Left renal pelvis (tissue), 4 donors: Measurements from ENCODE around the gene CCDC182. TPM values are rescaled to one million over a fixed set of nuclear protein-coding genes. Genes with fewer than 3 reads are reported as not detected.
A peak's percentile ranks its signal among the peaks of the same experiment; 100 is the strongest.

Source experiments
- DNase-seq, 4 donors: peaks; one replicate each; pipeline ENCODE4 v3.0.0-alpha.2; 2013; ENCODE audit warnings: low read depth in 4 of 4, low spot score in 3 of 4
- polyA plus RNA-seq, 4 donors: library from polyadenylated mRNA; unstranded; fragments of 120-200 nt; gene quantifications; one replicate each; pipeline ENCODE4 v1.2.1, GENCODE V29; 2013; ENCODE audit not compliant: insufficient read length in 4 of 4

The CCDC182 gene
- polyA plus RNA-seq, 4 donors = not detected

DNA sequence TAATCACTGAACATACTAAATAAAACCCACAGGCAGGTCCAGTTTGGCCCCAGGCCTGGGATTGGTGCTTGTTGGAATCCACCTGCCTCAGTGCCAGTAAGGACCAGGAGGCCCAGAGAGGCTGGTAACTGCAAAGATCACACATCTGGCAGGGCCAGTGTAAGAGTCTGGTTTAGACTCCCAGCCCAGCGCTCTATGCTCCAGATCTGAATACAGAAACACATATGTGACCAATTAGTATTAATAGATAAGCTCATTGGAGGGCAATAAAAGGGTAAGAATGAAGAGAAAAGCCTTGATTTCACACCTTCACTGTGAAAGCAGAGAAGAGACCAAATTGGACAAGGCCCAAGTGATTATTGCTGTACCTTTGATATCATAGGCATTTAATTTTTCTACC lies 13.6 kb upstream of the CCDC182 start:
- no peak for DNase-seq

DNA sequence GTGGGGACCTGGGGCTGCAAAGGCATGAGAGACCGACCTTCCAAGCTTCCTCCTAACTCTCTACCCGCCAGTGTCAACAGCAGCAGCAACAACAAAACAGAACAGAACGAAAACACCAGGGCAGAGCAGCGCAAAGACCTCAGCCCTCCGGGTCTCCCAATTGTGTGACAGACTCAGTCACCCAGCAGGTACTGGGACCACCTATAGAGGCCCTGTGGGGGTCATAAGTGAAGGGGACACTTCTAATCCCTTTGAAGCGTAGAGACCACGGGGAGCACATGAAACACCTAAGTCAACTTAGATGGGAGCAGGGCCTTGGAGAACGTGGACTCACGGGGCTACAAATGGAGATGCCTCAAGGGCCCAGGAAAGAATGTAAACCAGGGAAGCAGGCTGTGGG lies 12.6 kb upstream of the CCDC182 start:
- DNase-seq = no peak

DNA sequence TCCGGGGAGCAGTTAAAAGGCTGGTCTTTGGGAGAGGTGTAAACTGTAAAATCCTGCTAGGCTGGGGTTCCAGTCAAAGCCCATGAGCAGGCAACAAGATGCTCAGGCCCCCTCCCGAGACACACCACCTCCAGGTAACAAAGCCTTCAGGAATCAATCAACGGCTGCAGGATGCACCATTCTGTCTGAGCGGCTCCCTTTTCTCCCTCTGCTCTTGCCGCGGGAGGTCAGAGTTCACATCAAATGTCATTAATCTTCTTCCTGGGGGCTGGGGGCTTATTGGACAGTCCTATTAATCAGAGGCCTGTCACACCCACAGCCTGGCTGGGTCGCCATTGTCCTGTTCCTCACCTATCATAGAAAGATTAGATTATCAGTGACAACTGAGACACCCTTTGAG lies 11.9 kb upstream of the CCDC182 start:
- no peak for DNase-seq

DNA sequence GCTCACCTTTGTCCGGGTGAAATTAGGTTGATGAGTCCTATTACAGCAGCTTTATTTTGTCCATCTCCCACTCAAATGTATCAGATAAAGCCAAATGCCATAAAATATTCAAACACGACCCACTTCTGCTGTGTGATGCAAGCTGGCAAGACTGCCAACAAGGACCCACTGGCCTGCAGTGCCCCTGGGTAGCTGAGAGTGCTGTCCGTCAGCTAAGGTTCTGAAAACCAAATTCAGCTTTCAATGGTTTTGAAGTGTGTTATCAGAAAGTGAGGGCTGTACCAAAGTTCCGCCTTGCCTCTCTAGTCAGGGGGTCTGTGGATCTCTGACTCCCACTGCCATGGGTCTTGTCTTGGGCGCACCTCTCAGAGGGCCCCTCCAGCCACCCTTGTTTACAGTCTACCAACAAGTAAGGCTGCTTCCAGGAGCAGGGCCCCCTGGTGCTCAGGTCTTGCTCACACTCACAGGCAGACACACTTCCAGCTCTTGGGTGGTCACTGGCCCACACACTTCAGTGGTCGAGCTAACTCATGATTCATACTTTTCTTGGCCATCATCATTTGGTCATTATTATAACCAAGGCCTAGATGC lies 10.5 kb upstream of the CCDC182 start:
- no peak for DNase-seq

DNA sequence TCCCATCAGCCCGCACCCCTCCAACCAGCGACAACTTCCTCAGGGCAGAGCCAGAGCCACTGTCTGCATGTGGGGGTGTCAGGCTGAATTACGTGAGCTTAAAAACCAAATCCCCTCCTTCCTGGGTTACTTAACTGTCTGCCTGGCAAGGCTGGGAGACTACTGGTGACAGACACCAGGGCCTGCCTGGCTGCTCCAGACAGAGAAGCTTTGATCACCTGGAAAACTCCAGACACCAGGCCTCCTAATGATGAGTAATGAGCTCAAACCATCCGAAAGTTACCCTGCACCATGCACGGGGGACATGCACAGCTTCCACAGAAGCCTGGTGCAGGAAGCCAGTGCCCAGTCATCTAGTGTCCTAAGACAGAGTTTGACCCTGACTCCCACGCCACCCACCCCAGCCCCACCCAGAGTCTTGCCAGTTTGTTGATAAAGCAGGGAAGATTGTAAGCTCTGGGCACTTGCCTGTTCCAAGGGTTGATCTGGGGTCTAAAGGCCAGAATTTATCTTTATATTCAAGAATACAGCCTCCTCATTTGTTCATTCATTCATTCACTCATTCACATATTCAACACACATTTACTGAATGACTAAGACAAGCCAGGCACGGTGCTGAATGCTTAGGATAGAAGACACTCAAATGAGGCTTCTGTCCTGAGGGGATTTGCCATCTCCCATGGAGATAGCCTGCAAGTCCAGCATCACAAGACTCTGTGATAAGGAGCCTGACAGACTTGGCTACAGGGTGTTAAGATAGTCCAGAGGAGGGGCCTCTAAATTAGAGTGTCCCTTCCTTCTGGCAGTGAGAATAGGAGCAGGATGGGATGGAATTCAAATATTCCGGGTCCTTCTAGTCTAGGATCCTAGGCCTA lies 7.2 kb upstream of the CCDC182 start:
- DNase-seq = no peak

DNA sequence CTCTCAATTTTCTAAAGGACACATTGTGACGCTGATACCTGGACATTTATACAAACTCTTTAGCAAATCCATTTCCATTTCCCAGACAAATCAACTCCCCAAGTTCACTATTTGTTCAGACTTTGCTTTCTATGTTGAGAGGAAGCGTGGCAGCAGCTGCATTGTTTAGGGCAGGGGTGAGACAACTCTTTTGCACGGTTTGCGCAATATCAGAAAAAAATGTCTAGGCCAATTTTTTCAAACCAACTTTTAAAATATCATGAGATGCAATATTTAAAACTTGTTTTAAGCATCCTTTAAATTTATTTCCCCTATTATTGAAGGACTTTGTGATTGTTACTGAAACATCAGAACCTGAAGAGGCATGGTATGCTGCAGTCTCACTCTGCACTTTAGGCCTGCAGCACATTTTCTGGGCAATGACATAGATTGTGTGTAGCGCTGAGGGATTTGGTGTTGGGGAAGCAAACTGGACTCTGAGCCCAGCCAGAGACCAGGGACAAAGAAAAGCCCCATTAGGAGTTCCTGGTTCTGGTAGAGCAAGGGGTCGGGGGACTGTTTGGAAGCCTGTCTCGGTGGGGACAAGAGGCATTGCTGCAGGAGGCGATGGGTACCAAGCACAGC lies 6.4 kb upstream of the CCDC182 start:
- no peak for DNase-seq

DNA sequence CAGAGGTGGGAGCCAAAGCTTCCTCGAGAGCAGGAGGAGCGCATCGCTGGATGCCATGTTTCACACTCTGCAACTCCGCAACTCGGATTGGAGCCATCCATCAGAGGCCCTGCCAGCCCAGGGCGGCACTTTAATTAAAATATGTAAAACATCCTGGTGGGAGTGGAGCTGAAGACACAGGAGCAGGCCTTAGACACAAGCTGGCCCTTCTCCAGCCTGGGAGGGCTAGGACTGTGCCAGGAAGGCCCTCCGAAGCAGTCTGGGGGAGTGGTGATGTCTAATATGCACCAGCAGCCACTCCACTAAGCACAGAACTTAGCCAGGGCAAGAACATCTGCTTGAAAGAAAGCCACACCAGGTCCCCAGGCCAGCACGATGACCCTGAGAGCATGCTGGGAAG lies 5.8 kb upstream of the CCDC182 start:
- DNase-seq = peak in 1 of 4 donors; percentile 32

DNA sequence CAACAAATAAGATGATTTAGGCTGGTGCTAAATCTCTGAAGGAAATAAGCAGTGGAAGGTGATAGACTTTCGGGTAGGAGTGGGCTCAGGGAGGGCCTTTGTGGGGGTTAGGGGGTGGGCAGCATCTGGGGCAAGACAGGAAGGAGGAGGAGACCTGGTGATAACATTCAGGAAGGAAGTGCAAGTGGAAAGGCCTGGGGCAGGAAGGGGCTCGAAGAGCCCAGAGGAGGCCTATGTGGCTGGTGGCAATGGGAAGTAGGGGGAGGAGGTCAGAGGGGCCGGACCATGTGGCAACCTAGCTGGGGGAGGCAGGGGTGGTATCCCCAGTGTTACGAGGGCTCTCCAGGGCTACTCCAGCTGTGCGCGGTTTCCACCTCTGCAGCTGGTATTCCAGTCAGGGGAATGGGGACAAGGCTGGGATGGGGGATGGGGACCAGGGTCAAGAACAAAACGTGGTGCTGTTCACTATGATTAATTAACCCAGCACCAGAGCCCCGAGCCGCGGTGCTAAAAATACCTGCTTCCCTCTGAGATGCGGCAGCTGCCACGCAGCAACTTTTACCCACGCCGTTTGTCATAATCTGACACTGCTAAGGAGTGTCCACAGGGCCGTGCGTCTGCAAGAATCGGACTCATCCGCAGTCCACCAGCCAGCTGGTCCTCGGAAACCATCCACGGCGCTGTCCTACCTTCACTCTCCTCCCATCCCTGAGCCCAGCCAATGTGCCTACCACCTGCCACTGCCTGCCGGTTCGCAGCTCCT lies 5.2 kb upstream of the CCDC182 start:
- no peak for DNase-seq

DNA sequence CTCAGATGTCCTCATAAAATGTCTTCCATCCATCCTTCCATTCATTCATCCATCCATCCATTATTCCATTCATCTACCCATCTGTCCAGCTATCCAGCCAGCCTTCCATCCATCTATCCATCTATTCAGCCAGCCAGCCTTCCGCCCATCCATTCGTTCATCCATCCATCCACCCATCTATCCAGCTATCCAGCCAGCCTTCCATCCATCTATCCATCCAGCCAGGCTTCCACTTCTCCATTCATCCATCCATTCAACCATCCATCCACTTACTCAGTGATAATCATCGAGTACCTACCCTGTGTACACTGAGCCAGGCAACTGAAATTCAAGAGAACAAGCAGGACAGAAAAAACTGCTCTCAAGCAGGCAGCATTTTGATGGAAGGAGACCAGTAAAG lies 4.6 kb upstream of the CCDC182 start:
- no peak for DNase-seq

DNA sequence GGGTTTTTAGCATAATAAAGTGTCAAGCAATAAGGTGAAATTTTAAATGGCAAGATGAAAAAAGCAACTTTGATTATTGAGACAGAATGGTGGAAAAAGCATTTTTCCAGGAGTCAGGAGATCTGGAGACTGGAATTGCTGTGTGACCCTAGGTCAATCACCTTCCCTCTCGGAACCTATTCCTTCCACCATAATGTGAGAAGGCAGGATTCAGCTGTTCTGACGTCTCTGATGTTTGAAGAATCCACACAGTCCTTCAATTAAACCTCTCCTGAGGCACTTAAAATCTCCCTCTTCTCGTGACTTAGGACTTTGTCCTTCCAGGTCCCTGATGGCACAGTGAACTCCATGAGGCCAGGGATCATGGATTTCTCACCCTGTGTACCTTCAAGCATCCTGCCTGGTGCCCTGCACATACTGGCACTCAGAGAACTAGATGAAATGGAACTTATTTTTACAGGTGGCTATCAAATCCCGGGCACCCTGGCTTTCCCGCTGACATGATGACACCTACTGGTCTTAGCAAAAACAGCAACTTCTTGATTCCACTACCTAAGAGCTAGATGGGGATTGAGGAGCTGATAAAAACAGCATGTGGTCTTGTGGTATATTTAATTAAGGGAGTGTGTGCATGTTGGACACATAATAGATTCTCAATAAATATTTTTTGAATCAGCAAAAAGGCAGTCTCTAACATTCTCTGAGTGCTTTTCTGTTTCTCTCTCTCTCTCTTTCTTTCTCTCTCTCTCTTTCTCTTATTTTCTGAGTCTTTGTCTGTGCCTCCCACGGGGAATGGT lies 2.3 kb upstream of the CCDC182 start:
- DNase-seq = peak in 1 of 4 donors; percentile 41

DNA sequence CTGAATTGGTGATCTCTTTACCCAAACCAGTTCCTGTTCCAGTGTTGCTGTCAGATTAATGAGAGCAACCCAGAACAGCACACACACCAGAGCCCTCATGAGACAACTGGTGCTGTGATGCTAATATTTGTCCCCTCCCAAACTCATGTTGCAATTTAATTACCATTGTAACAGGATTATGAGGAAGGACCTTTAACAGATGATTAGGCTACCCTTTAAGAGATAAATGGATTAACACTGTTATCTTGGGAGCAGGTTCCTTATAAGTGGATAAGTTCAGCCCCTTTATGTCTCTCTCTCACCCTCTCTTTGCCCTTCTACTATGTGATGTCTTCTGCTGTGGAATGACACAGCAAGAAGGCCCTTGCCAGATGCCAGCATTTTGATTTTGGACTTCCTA lies 1.1 kb upstream of the CCDC182 start:
- no peak for DNase-seq

DNA sequence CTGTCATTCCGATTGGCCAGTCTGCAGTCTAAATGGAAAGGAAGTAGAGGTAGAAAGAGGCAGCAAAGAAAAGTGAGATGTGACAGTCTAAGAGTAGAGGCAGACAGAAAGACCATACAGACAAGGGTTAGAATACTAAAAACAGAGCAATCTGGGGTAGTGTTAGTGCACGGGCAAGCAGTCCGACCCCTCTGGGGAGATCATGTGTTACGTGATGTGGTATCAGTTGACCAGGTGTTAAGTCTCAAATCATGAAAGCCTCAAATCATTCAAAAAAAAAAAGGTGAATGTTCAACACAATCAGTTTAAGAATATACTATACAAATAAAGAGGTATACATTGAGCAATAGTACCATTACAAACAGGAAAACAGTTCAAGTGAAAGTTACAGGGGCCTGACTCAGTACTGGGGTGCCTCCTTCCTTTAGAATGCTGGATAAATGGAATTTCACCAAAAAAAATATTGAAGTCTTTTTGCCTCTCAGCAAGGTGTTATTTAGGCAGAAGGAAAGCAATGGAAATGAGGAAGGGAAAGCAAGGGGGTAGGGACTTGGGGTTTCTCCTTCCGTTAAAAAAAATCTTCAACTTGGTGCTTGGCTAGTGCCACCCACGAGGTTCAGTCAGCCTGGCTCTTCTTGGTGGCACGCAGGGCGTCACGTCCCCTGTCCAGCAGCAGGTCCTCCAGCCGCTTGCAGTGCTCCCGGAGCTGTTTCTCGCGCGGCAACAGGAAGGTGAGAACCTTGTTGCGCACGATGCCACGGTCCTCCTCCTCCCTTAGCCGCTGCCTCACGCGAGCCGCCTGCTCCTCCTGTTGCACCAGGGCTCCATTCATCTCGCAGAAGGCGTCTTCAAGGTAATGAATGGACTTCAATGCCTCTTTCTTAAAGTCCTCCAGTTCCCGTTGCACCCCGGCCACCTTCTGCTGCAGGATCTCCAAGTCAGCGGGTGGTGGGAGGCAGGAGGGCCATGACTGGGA lies 616 bp downstream of the CCDC182 start:
- no peak for DNase-seq

DNA sequence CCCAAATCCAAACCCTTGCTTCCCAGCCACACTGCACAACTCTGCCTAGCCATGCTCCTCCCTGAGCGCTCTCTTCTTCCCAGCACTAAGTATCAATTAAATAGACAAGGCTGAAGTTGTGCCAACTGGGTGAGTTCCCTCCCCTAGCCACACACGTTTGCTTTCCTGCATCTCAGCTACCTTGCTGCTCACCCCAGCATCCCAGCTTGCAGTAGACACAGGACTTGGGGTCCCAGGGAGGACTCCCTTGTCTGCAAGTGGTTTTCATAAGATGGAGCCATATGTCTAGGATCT lies 4.9 kb downstream of the CCDC182 start:
- DNase-seq = no peak

DNA sequence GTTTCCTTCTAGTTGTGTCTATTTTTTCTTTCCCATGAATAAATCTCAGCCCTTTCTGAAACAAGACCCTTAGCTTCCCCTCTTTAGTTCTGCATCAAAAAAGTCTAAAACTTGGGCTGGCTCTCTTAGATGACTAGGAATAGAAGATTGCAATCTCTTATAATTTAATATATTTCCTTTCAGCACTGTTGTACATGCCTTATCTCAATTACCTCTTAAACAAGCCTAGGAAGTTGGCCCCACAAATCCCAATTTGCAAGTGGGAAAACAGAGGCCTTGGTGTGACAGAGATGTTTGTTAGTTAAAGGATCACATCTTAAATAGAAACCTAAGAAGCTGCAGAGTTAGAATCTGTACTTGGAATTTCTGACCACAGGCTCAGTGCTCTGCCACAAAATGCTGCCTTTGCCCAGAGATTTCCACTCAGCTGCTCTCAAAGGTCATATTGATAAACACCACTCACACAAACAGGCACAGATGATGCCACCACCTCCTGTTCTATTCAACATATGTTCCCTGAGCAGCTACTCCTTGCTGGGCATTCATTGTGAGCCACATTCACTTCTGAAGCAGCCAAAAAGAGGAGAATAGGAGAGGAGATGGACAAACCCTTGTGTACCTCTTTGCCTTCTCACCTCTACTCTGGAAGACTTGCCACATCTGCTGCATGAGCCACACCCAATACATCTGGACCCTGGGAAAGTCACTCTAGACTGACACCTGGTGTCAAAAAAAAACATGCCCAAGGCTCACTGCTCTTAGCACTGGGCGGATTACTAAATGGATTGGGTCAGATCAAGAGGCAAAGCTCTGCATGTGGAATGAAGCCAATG lies 5.5 kb downstream of the CCDC182 start:
- no peak for DNase-seq

DNA sequence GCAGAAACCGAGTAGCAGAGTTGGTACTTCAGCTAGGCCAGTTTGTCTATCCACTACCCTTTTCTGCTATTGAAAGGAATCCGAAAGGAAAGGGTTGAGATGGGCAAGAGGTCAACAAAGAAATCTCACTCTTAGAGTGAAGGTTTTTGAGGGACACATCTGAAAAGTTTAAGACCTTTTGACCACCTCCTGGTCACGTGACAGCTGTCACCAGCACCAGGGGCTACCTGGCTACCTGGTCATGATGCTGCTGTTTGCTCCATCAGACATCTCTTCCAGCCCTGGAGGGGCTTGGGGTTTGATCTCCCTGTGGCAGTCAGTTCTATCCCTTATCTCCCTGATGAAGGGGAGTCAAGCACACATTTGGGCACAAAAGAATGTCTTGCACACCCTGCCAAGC lies 7.6 kb downstream of the CCDC182 start:
- DNase-seq = no peak

DNA sequence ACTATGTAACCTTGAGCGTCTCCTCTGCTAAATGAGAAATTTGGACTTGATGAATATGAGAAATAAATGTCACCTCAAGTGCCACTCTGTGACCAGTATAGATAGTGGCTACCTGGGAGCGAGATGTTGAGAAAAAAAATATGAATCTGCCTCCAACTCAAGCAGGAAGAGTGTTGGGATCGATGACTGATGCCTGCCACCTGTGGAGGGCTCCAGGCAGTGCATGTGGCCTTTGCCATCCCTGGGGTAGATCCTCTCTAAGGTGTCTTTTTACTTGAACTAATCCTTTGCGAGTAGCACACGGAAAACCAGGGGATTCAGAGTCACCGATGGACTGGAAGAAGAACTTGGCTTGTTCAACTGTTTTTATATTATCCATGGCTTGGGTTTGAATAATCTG lies 9.4 kb downstream of the CCDC182 start:
- DNase-seq = no peak

DNA sequence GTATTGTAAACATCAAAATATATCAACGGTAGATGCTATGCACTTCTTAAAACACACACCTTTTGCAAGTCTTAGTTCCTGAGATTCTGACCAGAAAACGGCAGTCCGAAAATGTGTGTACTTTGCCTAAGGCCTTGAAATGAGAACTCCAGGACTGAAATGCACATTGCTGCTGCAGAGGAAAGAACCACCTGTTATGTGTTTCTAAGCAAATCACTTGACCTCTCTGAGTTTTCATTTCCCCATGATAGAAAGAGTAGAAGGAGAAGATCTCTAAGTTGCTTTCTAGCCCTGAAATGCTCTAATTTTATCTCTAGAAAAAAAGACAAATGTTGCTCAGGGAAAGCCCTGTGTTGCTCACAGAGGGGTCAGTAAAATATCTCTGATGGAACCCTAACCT lies 9.9 kb downstream of the CCDC182 start:
- no peak for DNase-seq

DNA sequence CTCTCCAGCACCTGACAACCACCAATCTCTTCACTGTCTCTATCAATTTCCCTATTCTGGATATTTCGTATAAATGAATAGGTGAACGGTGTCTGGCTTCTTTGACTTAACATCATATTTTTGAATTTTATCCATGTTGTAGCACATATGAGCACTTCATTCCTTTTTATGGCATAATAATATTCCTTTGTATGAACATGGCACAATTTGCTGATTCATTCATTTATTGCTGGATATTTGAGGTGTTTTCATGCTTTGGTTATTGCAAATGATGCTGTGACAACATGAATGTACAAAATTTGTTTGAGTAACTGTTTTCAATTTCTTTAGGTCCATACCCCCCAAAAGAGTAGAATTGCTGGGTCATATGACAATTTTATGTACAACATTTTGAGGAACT lies 12.0 kb downstream of the CCDC182 start:
- no peak for DNase-seq

DNA sequence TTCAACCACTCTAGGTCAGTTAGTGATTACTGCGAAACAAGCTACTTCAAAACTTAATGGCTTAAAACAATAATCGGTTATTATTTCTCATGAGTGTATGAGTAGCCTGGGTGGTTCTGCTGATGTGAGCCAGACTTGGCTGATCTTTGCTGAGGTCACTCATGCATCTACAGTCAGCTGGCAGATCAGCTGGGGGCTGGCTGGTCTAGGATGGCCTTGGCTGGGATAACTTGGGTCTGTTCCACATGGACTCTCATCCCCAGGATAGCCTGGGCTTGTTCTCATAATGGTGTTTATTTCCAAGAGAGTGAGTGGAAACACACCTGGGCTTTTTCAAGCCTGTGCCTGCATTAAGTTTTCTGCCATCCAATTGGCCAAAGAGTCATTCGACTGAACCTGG lies 13.0 kb downstream of the CCDC182 start:
- DNase-seq = no peak
